Stimulated activated CD4-positive, alpha-beta T cell treated with anti-CD3 and anti-CD28 coated beads, TNF-alpha, amount 100 ng/mL, for 24 hours (primary cell): Measurements from ENCODE around the gene MRPL40.
A peak's percentile ranks its signal among the peaks of the same experiment; 100 is the strongest.

ENCODE experiments used
- DNase-seq, 3 experiments: peaks; one replicate each; pipeline ENCODE4 v3.0.0-alpha.2; 2020; ENCODE audit warnings: low read depth in 3 of 3

The MRPL40 gene

GRCh38 chr22:19461506-19461905 is 29.2 kb downstream of the MRPL40 start:
- DNase-seq, result no peak

GRCh38 chr22:19463008-19463407 is 30.7 kb downstream of the MRPL40 start:
- DNase-seq, result no peak

- DNase-seq, result no peak
Observed at GRCh38 chr22:19463491-19464469, 31.4 kb downstream of the MRPL40 start.

GRCh38 chr22:19464546-19464945 is 32.2 kb downstream of the MRPL40 start:
- DNase-seq, result no peak

GRCh38 chr22:19464975-19465374 is 32.6 kb downstream of the MRPL40 start:
- DNase-seq, result no peak

- no peak for DNase-seq
Observed at GRCh38 chr22:19466126-19466716, 33.9 kb downstream of the MRPL40 start.

- no peak for DNase-seq
Observed at GRCh38 chr22:19466848-19467752, 34.8 kb downstream of the MRPL40 start.

GRCh38 chr22:19467912-19468311 is 35.6 kb downstream of the MRPL40 start:
- DNase-seq, result no peak

- no peak for DNase-seq
Observed at GRCh38 chr22:19469421-19469820, 37.1 kb downstream of the MRPL40 start.

- DNase-seq, result no peak
Observed at GRCh38 chr22:19470010-19470409, 37.7 kb downstream of the MRPL40 start.

- DNase-seq, result no peak
Observed at GRCh38 chr22:19471572-19471971, 39.2 kb downstream of the MRPL40 start.

GRCh38 chr22:19472233-19472632 is 39.9 kb downstream of the MRPL40 start:
- no peak for DNase-seq

GRCh38 chr22:19473578-19473977 is 41.2 kb downstream of the MRPL40 start:
- DNase-seq, result no peak

- DNase-seq, result no peak
Observed at GRCh38 chr22:19476023-19476422, 43.7 kb downstream of the MRPL40 start.

- no peak for DNase-seq
Observed at GRCh38 chr22:19477321-19478044, 45.1 kb downstream of the MRPL40 start.

GRCh38 chr22:19478045-19478900 is 45.9 kb downstream of the MRPL40 start:
- no peak for DNase-seq

- DNase-seq, result peak; percentile 57 to 77 (median 61)
Observed at GRCh38 chr22:19478901-19479354, 46.6 kb downstream of the MRPL40 start, which contains the start of gene UFD1. UFD1 (minus strand) TSS chr22:19479193; CDS start chr22:19479085, 108 bp downstream.

GRCh38 chr22:19479355-19480172 is 47.2 kb downstream of the MRPL40 start, which contains the start of gene CDC45:
CDC45 (plus strand) TSS chr22:19479920; CDS start chr22:19479969, 49 bp downstream.
- peak; percentile 89 to 93 (median 92) for DNase-seq

- DNase-seq, result peak in 1 of 3 experiments; percentile 26
Observed at GRCh38 chr22:19480173-19480568, 47.8 kb downstream of the MRPL40 start.
